Smooth muscle cell (in vitro differentiated cells): ENCODE results near the gene SLC25A42. TPM values are rescaled to one million over a fixed set of nuclear protein-coding genes. Genes with fewer than 3 reads are reported as not detected.

Experiments used
- DNase-seq: peaks from one replicate; lab custom pipeline; 2025; ENCODE audit not compliant: unreplicated experiment; lab: John Stamatoyannopoulos, UW
- H2AFZ ChIP-seq: fragments of 200-600 bp; sonication (generic); 2 replicates; pipeline ENCODE4 v1.6.0; 2016; ENCODE audit warnings: antibody characterized with exemption, low read depth, mild to moderate bottlenecking
- H3F3A ChIP-seq: fragments of 200-600 bp; sonication (generic); 2 replicates; pipeline ENCODE4 v1.6.0; 2017; ENCODE audit warnings: antibody characterized with exemption, low read depth
- H3K27ac ChIP-seq: fragments of 200-600 bp; sonication (generic); 2 replicates; pipeline ENCODE4 v1.5.1; 2016; ENCODE audit warnings: low read depth, mild to moderate bottlenecking
- H3K27me3 ChIP-seq: fragments of 200-600 bp; sonication (generic); 2 replicates; pipeline ENCODE4 v1.6.1; 2016; ENCODE audit warnings: low read depth, mild to moderate bottlenecking
- H3K36me3 ChIP-seq: fragments of 200-600 bp; sonication (generic); 2 replicates; pipeline ENCODE4 v1.5.1; 2016; ENCODE audit warnings: low read depth
- H3K4me1 ChIP-seq: fragments of 200-600 bp; sonication (generic); 2 replicates; pipeline ENCODE4 v1.5.1; 2016; ENCODE audit warnings: low read depth
- H3K4me2 ChIP-seq: fragments of 200-600 bp; sonication (generic); 2 replicates; pipeline ENCODE4 v1.6.0; 2016; ENCODE audit warnings: mild to moderate bottlenecking
- H3K4me3 ChIP-seq: fragments of 200-600 bp; sonication (generic); 2 replicates; pipeline ENCODE4 v1.5.1; 2016; ENCODE audit warnings: mild to moderate bottlenecking
- H3K79me2 ChIP-seq: fragments of 200-600 bp; sonication (generic); 2 replicates; pipeline ENCODE4 v1.6.0; 2016; ENCODE audit warnings: low read depth, mild to moderate bottlenecking
- H3K9ac ChIP-seq: fragments of 200-600 bp; sonication (generic); 2 replicates; pipeline ENCODE4 v1.6.0; 2016; ENCODE audit warnings: low read depth
- H3K9me3 ChIP-seq: fragments of 200-600 bp; sonication (generic); replicated peaks from 2 replicates; pipeline ENCODE4 v1.5.1; 2016; ENCODE audit warnings: low read depth
- H4K20me1 ChIP-seq: fragments of 200-600 bp; sonication (generic); 2 replicates; pipeline ENCODE4 v1.6.0; 2016; ENCODE audit warnings: low read depth
- CTCF ChIP-seq: fragments of 200-600 bp; sonication (generic); IDR thresholded peaks from 2 replicates; pipeline ENCODE4 v1.5.1; 2017; ENCODE audit warnings: borderline replicate concordance, mild to moderate bottlenecking, antibody characterized with exemption; ENCODE audit not compliant: insufficient read depth, poor library complexity, severe bottlenecking
- WGBS: methylation state at CpG from one replicate; pipeline ENCODE4 v1.1.7; 2016; ENCODE audit warnings: low lambda C conversion rate; 5-methylcytosine and 5-hydroxymethylcytosine counted together
- polyA plus RNA-seq: library from polyadenylated mRNA; unstranded; fragments of >200 nt; fragmentation: Nextera tagmentation; extraction: Ambion mirVana; gene quantifications from 2 replicates; pipeline ENCODE4 v1.2.1, GENCODE V29; 2016
- total RNA-seq: library from RNA; depleted of rRNA; stranded (reverse); fragments of >200 nt; gene quantifications from 2 replicates; pipeline ENCODE4 v1.2.3, GENCODE V29; 2014

The SLC25A42 gene
- total and polyA plus RNA-seq, 2 experiments from 2014 or later: 8.1 to 18.9 TPM

- Histone ChIP-seq H3K9ac (no peak overlapping the region), H3K79me2 (no peaks in the 10 kb centered on the region), H4K20me1 (peaks cover 57% of the 10 kb centered on the region), H3K4me1 (no peaks in the 10 kb centered on the region), H3K27ac (no peak overlapping the region), H3K4me3 (no peak overlapping the region), H3K27me3 (no peaks in the 10 kb centered on the region), H3F3A (no peaks in the 10 kb centered on the region), H3K9me3 (no peaks in the 10 kb centered on the region), H3K4me2 (no peak overlapping the region), H3K36me3 (no peaks in the 10 kb centered on the region), H2AFZ (no peak overlapping the region)
- TF ChIP-seq CTCF: no peak
- WGBS: 94% methylated on average over 7 of the region's 7 CpGs
- no peak for DNase-seq
These were observed 13.3 kb downstream of the SLC25A42 start for GRCh38 chr19:19077103-19077502.

GRCh38 chr19:19078801-19079200, 15.0 kb downstream of the SLC25A42 start:
- Histone ChIP-seq H3K9ac (no peak overlapping the region), H3K27me3 (no peaks in the 10 kb centered on the region), H3K4me1 (no peaks in the 10 kb centered on the region), H3K4me2 (no peak overlapping the region), H3K9me3 (no peaks in the 10 kb centered on the region), H3K79me2 (no peaks in the 10 kb centered on the region), H2AFZ (no peak overlapping the region), H4K20me1 (peaks cover 47% of the 10 kb centered on the region), H3K4me3 (no peak overlapping the region), H3F3A (no peaks in the 10 kb centered on the region), H3K36me3 (no peaks in the 10 kb centered on the region), H3K27ac (no peak overlapping the region)
- DNase-seq: no peak
- no peak for TF ChIP-seq CTCF
- 94% methylated on average over 6 of the region's 6 CpGs for WGBS

GRCh38 chr19:19079571-19079970, 15.8 kb downstream of the SLC25A42 start:
- WGBS: 94% methylated on average over 1 of the region's 1 CpG
- Histone ChIP-seq H3K9me3 (no peaks in the 10 kb centered on the region), H2AFZ (no peak overlapping the region), H3K4me3 (no peak overlapping the region), H3K27ac (no peak overlapping the region), H3K79me2 (no peaks in the 10 kb centered on the region), H3K27me3 (no peaks in the 10 kb centered on the region), H3K4me2 (no peak overlapping the region), H3K4me1 (no peaks in the 10 kb centered on the region), H3K36me3 (no peaks in the 10 kb centered on the region), H3F3A (no peaks in the 10 kb centered on the region), H3K9ac (no peak overlapping the region), H4K20me1 (peaks cover 42% of the 10 kb centered on the region)
- DNase-seq: no peak
- TF ChIP-seq CTCF: no peak

GRCh38 chr19:19081642-19082151, 17.9 kb downstream of the SLC25A42 start:
- no peaks in the 10 kb centered on the region for H3K36me3 ChIP-seq
- no peaks in the 10 kb centered on the region for H3K4me1 ChIP-seq
- H3K79me2 ChIP-seq: no peaks in the 10 kb centered on the region
- H3K4me2 ChIP-seq: no peak overlapping the region
- no peak for DNase-seq
- no peaks in the 10 kb centered on the region for H3F3A ChIP-seq
- peaks cover 42% of the 10 kb centered on the region for H4K20me1 ChIP-seq
- H3K9me3 ChIP-seq: no peaks in the 10 kb centered on the region
- H3K27ac ChIP-seq: no peak overlapping the region
- WGBS: 88% methylated on average over 16 of the region's 16 CpGs
- H2AFZ ChIP-seq: no peak overlapping the region
- no peaks in the 10 kb centered on the region for H3K27me3 ChIP-seq
- H3K9ac ChIP-seq: no peak overlapping the region
- H3K4me3 ChIP-seq: no peak overlapping the region
- TF ChIP-seq CTCF: no peak
